Astrocyte (in vitro differentiated cells and primary cell): Measurements from ENCODE around the gene AMBP. TPM values are rescaled to one million over a fixed set of nuclear protein-coding genes. Genes with fewer than 3 reads are reported as not detected.
A peak's percentile ranks its signal among the peaks of the same experiment; 100 is the strongest.

Source experiments
- DNase-seq: peaks from one replicate; pipeline ENCODE4 v3.0.0-alpha.2; 2010; ENCODE audit warnings: low read depth
- FAIRE-seq: peaks from 2 replicates; lab custom pipeline; 2011; peaks lifted over from hg19 to GRCh38; lab: Jason Lieb, UNC
- H2AFZ ChIP-seq: 2 replicates; pipeline ENCODE4 v1.6.0; 2012; ENCODE audit warnings: low read depth, low read length, inconsistent platforms
- H3K27ac ChIP-seq: 2 replicates; pipeline ENCODE4 v1.5.1; 2011; ENCODE audit warnings: low read depth, low read length, inconsistent platforms
- H3K27me3 ChIP-seq: 2 replicates; pipeline ENCODE4 v1.6.0; 2011; ENCODE audit warnings: low read length, inconsistent platforms; ENCODE audit not compliant: insufficient read depth
- H3K36me3 ChIP-seq: 2 replicates; pipeline ENCODE4 v1.5.1; 2011; ENCODE audit warnings: low read length, inconsistent platforms; ENCODE audit not compliant: insufficient read depth
- H3K4me1 ChIP-seq: 2 replicates; pipeline ENCODE4 v1.5.1; 2011; ENCODE audit warnings: low read length, inconsistent platforms; ENCODE audit not compliant: insufficient read depth
- H3K4me2 ChIP-seq: 2 replicates; pipeline ENCODE4 v1.6.0; 2012; ENCODE audit warnings: low read length, inconsistent platforms
- H3K4me3 ChIP-seq: 2 replicates; pipeline ENCODE4 v1.5.1; 2011; ENCODE audit warnings: low read depth, mild to moderate bottlenecking, low read length, inconsistent platforms; ENCODE audit not compliant: insufficient read depth
- H3K79me2 ChIP-seq: 2 replicates; pipeline ENCODE4 v1.6.0; 2012; ENCODE audit warnings: mild to moderate bottlenecking, low read length, inconsistent platforms; ENCODE audit not compliant: insufficient read depth
- H3K9ac ChIP-seq: 2 replicates; pipeline ENCODE4 v1.6.0; 2012; ENCODE audit warnings: mild to moderate bottlenecking, low read length, inconsistent platforms
- H3K9me3 ChIP-seq: 2 replicates; pipeline ENCODE4 v1.5.1; 2012; ENCODE audit warnings: low read depth, mild to moderate bottlenecking, low read length, inconsistent platforms; ENCODE audit not compliant: insufficient read depth
- H4K20me1 ChIP-seq: 2 replicates; pipeline ENCODE4 v1.6.0; 2012; ENCODE audit warnings: low read length, inconsistent platforms; ENCODE audit not compliant: insufficient read depth
- H3K27ac Mint-ChIP-seq: one replicate; pipeline ENCODE4 v1.8.0; 2021; ENCODE audit warnings: mild to moderate bottlenecking, mixed read lengths; ENCODE audit not compliant: unreplicated experiment
- H3K27me3 Mint-ChIP-seq: one replicate; pipeline ENCODE4 v1.8.0; 2021; ENCODE audit warnings: low read depth, mixed read lengths; ENCODE audit not compliant: unreplicated experiment
- H3K36me3 Mint-ChIP-seq: one replicate; pipeline ENCODE4 v1.8.0; 2021; ENCODE audit warnings: low read depth, mixed read lengths; ENCODE audit not compliant: unreplicated experiment
- H3K4me1 Mint-ChIP-seq: one replicate; pipeline ENCODE4 v1.8.0; 2021; ENCODE audit warnings: low read depth, mixed read lengths; ENCODE audit not compliant: unreplicated experiment
- H3K4me3 Mint-ChIP-seq: one replicate; pipeline ENCODE4 v1.8.0; 2021; ENCODE audit warnings: mild to moderate bottlenecking, moderate library complexity, mixed read lengths; ENCODE audit not compliant: unreplicated experiment
- H3K9me3 Mint-ChIP-seq: one replicate; pipeline ENCODE4 v1.8.0; 2021; ENCODE audit warnings: mild to moderate bottlenecking, mixed read lengths; ENCODE audit not compliant: unreplicated experiment
- CTCF ChIP-seq: IDR thresholded peaks from 2 replicates; pipeline ENCODE4 v1.5.1; 2011; ENCODE audit warnings: low read depth, mild to moderate bottlenecking, inconsistent platforms, low read length, moderate library complexity; ENCODE audit not compliant: insufficient read depth
- EZH2 ChIP-seq: IDR thresholded peaks from 2 replicates; pipeline ENCODE4 v1.6.1; 2012; ENCODE audit warnings: mild to moderate bottlenecking, low read length, inconsistent platforms; ENCODE audit not compliant: insufficient read depth
- total RNA-seq: library from RNA; stranded (reverse); gene quantifications from 2 replicates; pipeline ENCODE4 v1.2.1, GENCODE V29; 2021

AMBP gene
- total RNA-seq, 1 donor from 2014 or later: not detected

GRCh38 chr9:114100536-114100935 is 22.4 kb upstream of the AMBP start:
- H2AFZ ChIP-seq: no peak overlapping the region
- peaks cover 6% of the 10 kb centered on the region for H3K9me3 ChIP-seq
- no peaks in the 10 kb centered on the region for H3K36me3 ChIP-seq
- DNase-seq (no peak), FAIRE-seq (no peak)
- H3K4me3 Mint-ChIP-seq: no peak overlapping the region
- peaks cover 3% of the 10 kb centered on the region for H3K36me3 Mint-ChIP-seq
- H3K27me3 Mint-ChIP-seq: peaks cover 41% of the 10 kb centered on the region
- H3K4me1 Mint-ChIP-seq: peaks cover 2% of the 10 kb centered on the region
- peaks cover 5% of the 10 kb centered on the region for H3K4me1 ChIP-seq
- H3K27me3 ChIP-seq: peaks cover 2% of the 10 kb centered on the region
- H3K79me2 ChIP-seq: no peaks in the 10 kb centered on the region
- no peaks in the 10 kb centered on the region for H4K20me1 ChIP-seq
- no peak overlapping the region for H3K4me2 ChIP-seq
- H3K27ac ChIP-seq: no peak overlapping the region
- H3K27ac Mint-ChIP-seq: no peak overlapping the region
- H3K9me3 Mint-ChIP-seq: peaks cover 11% of the 10 kb centered on the region
- H3K4me3 ChIP-seq: no peak overlapping the region
- H3K9ac ChIP-seq: no peak overlapping the region
- no peak for TF ChIP-seq CTCF
- TF ChIP-seq EZH2: no peak

GRCh38 chr9:114099669-114100270 is 21.7 kb upstream of the AMBP start:
- H3K4me1 Mint-ChIP-seq: peaks cover 2% of the 10 kb centered on the region
- no peak for TF ChIP-seq CTCF
- no peak for TF ChIP-seq EZH2
- DNase-seq (no peak), FAIRE-seq (no peak)
- H3K79me2 ChIP-seq: no peaks in the 10 kb centered on the region
- H3K9me3 Mint-ChIP-seq: peaks cover 11% of the 10 kb centered on the region
- H2AFZ ChIP-seq: no peak overlapping the region
- peaks cover 5% of the 10 kb centered on the region for H3K4me1 ChIP-seq
- H3K4me3 Mint-ChIP-seq: no peak overlapping the region
- no peak overlapping the region for H3K4me3 ChIP-seq
- H4K20me1 ChIP-seq: no peaks in the 10 kb centered on the region
- peaks cover 3% of the 10 kb centered on the region for H3K36me3 Mint-ChIP-seq
- no peak overlapping the region for H3K4me2 ChIP-seq
- H3K9ac ChIP-seq: no peak overlapping the region
- H3K27me3 ChIP-seq: peaks cover 2% of the 10 kb centered on the region
- no peak overlapping the region for H3K27ac ChIP-seq
- H3K9me3 ChIP-seq: peaks cover 6% of the 10 kb centered on the region
- no peaks in the 10 kb centered on the region for H3K36me3 ChIP-seq
- no peak overlapping the region for H3K27ac Mint-ChIP-seq
- H3K27me3 Mint-ChIP-seq: peaks cover 45% of the 10 kb centered on the region

- peaks cover 2% of the 10 kb centered on the region for H3K27me3 ChIP-seq
Observed at GRCh38 chr9:114098936-114099668, 21.0 kb upstream of the AMBP start, which contains the start of gene KIF12. Gene KIF12, minus strand, starts transcription at chr9:114099292. Its CDS starts 16 bp downstream, at chr9:114099276.

More at GRCh38 chr9:114098936-114099668, 21.0 kb upstream of the AMBP start, which contains the start of gene KIF12:
- H3K36me3 Mint-ChIP-seq: peaks cover 3% of the 10 kb centered on the region
- peaks cover 50% of the 10 kb centered on the region for H3K27me3 Mint-ChIP-seq
- H3K4me3 Mint-ChIP-seq: peak within 1 kb of the TSS; percentile 66
- DNase-seq (no peak), FAIRE-seq (no peak)
- H3K4me3 ChIP-seq: no peak within 1 kb of the TSS
- no peak within 1 kb of the TSS for H3K27ac Mint-ChIP-seq
- H3K4me1 Mint-ChIP-seq: peaks cover 2% of the 10 kb centered on the region
- peak within 1 kb of the TSS; percentile 79 for H3K4me2 ChIP-seq
- peak within 1 kb of the TSS; percentile 41 for H2AFZ ChIP-seq
- H3K27ac ChIP-seq: no peak within 1 kb of the TSS
- H3K9me3 ChIP-seq: peaks cover 6% of the 10 kb centered on the region
- TF ChIP-seq CTCF: no peak
- TF ChIP-seq EZH2: peak; percentile 36
- H3K79me2 ChIP-seq: no peaks in the 10 kb centered on the region
- no peaks in the 10 kb centered on the region for H3K36me3 ChIP-seq
- peaks cover 5% of the 10 kb centered on the region for H3K4me1 ChIP-seq
- H3K9ac ChIP-seq: no peak within 1 kb of the TSS
- H3K9me3 Mint-ChIP-seq: peaks cover 11% of the 10 kb centered on the region
- no peaks in the 10 kb centered on the region for H4K20me1 ChIP-seq
